A549 (cell line): ENCODE measurements around the gene ALG3. TPM values are rescaled to one million over a fixed set of nuclear protein-coding genes. Genes with fewer than 3 reads are reported as not detected.
A peak's percentile ranks its signal among the peaks of the same experiment; 100 is the strongest.

Source experiments
- ATAC-seq, 2 experiments: fragments of 200-7000 bp in 1 of 2; fragments of >200 bp in 1 of 2; cut with Nextera tagmentation in 1 of 2; cut with Tn5 transposase in 1 of 2; 3 replicates each; pipeline versions ENCODE4 v1.8.0 to v1.9.1; 2018 to 2020; ENCODE audit warnings: mild to moderate bottlenecking in 1 of 2, moderate library complexity in 1 of 2
- CTCF ChIA-PET: fragments of 300-600 bp; sonication (Branson Sonifier 250); formaldehyde crosslinking; extraction: SDS; loops from one replicate; lab custom pipeline; 2021; ENCODE audit warnings: antibody characterized with exemption, inconsistent platforms; lab: Yijun Ruan, JAX
- POLR2A ChIA-PET: fragments of 350-600 bp; formaldehyde crosslinking; extraction: SDS; loops from one replicate; lab custom pipeline; 2021; ENCODE audit warnings: antibody characterized with exemption, inconsistent platforms; lab: Yijun Ruan, JAX
- DNase-seq, 2 experiments: peaks; one replicate each; pipeline versions ENCODE4 v3.0.0 to v3.0.0-alpha.2; 2011 to 2016; ENCODE audit warnings: low read depth in 1 of 2, low spot score in 1 of 2
- FAIRE-seq: peaks from 2 replicates; lab custom pipeline; 2011; peaks lifted over from hg19 to GRCh38; lab: Jason Lieb, UNC
- H3K27ac ChIP-seq, 2 experiments: fragments of >200 bp; sonication (Bioruptor Twin); formaldehyde crosslinking; 3 replicates each; pipeline ENCODE4 v1.5.1; 2016 to 2017
- H3K4me1 ChIP-seq: fragments of >200 bp; sonication (Bioruptor Twin); formaldehyde crosslinking; 3 replicates; pipeline ENCODE4 v1.6.1; 2016
- H3K4me2 ChIP-seq: fragments of >200 bp; sonication (Bioruptor Twin); formaldehyde crosslinking; 3 replicates; pipeline ENCODE4 v1.6.1; 2016
- H3K4me3 ChIP-seq: fragments of >200 bp; sonication (Bioruptor Twin); formaldehyde crosslinking; 3 replicates; pipeline ENCODE4 v1.5.1; 2016
- H3K9me3 ChIP-seq: fragments of >200 bp; sonication (Bioruptor Twin); formaldehyde crosslinking; 3 replicates; pipeline ENCODE4 v1.6.1; 2016
- EHF ChIP-seq: fragments of 250-450 bp; sonication (Bioruptor Pico); IDR thresholded peaks from 2 replicates; pipeline ENCODE4 v1.5.0; 2020; ENCODE audit warnings: mild to moderate bottlenecking
- EHMT2 ChIP-seq: fragments of 200-600 bp; sonication (generic); IDR thresholded peaks from 2 replicates; pipeline ENCODE4 v1.6.1; 2016; ENCODE audit warnings: antibody characterized with exemption, low read depth, mild to moderate bottlenecking, moderate library complexity
- FOSB ChIP-seq: fragments of 250-450 bp; sonication (Bioruptor Pico); IDR thresholded peaks from 2 replicates; pipeline ENCODE4 v1.5.0; 2020; ENCODE audit warnings: mild to moderate bottlenecking, moderate library complexity
- FOSL2 ChIP-seq, 2 experiments: fragments of 450-650 bp in 1 of 2; fragments of >200 bp in 1 of 2; sonication (Bioruptor Twin) in 1 of 2; formaldehyde crosslinking; IDR thresholded peaks; 2 replicates each; pipeline versions ENCODE4 v1.5.0 to v1.6.1; 2016 to 2020; ENCODE audit warnings: mild to moderate bottlenecking in 1 of 2, moderate library complexity in 1 of 2
- HEYL ChIP-seq: fragments of 250-450 bp; sonication (Bioruptor Pico); IDR thresholded peaks from 2 replicates; pipeline ENCODE4 v1.8.0; 2021; ENCODE audit warnings: mild to moderate bottlenecking, moderate library complexity
- HOXB13 ChIP-seq: fragments of 250-450 bp; sonication (Bioruptor Pico); IDR thresholded peaks from 2 replicates; pipeline ENCODE4 v1.5.0; 2020; ENCODE audit warnings: low read depth, mild to moderate bottlenecking, moderate library complexity
- JUNB ChIP-seq: fragments of >200 bp; sonication (Bioruptor Twin); formaldehyde crosslinking; IDR thresholded peaks from 2 replicates; pipeline ENCODE4 v1.6.1; 2016
- KDM1A ChIP-seq: fragments of 200-600 bp; sonication (generic); IDR thresholded peaks from 2 replicates; pipeline ENCODE4 v1.6.1; 2016; ENCODE audit warnings: low read depth, mild to moderate bottlenecking
- KDM5A ChIP-seq: fragments of 200-600 bp; sonication (generic); IDR thresholded peaks from 2 replicates; pipeline ENCODE4 v1.6.1; 2016; ENCODE audit warnings: antibody characterized with exemption, mild to moderate bottlenecking
- NPAS2 ChIP-seq: fragments of 250-450 bp; sonication (Bioruptor Pico); IDR thresholded peaks from 2 replicates; pipeline ENCODE4 v1.8.0; 2022; ENCODE audit warnings: mild to moderate bottlenecking, moderate library complexity, borderline replicate concordance
- POLR2AphosphoS2 ChIP-seq: conservative IDR thresholded peaks from 2 replicates; pipeline ENCODE4 v1.6.1; 2012; ENCODE audit warnings: low read length, improper control_type of control experiment, inconsistent platforms
- RAD21 ChIP-seq, 2 experiments: fragments of >200 bp in 1 of 2; sonication (Bioruptor Twin) in 1 of 2; formaldehyde crosslinking in 1 of 2; IDR thresholded peaks in 1 of 2; conservative IDR thresholded peaks in 1 of 2; 2 replicates in 1 of 2; 3 replicates in 1 of 2; pipeline ENCODE4 v1.6.1; 2012 to 2018; ENCODE audit warnings: inconsistent platforms in 1 of 2
- RNF2 ChIP-seq: fragments of 200-600 bp; sonication (generic); IDR thresholded peaks from 2 replicates; pipeline ENCODE4 v1.6.1; 2016; ENCODE audit warnings: low read depth, mild to moderate bottlenecking, antibody characterized with exemption, moderate library complexity, borderline replicate concordance
- SMC3 ChIP-seq: fragments of >200 bp; sonication (Bioruptor Twin); formaldehyde crosslinking; IDR thresholded peaks from 3 replicates; pipeline ENCODE4 v1.6.1; 2018; ENCODE audit warnings: inconsistent platforms
- ZFP36 ChIP-seq: fragments of 450-650 bp; IDR thresholded peaks from 2 replicates; pipeline ENCODE4 v1.6.1; 2014; ENCODE audit warnings: borderline replicate concordance; ENCODE audit not compliant: partially characterized antibody
- ZNF302 ChIP-seq: fragments of 250-450 bp; sonication (Bioruptor Pico); IDR thresholded peaks from 2 replicates; pipeline ENCODE4 v1.9.0; 2021; ENCODE audit warnings: inconsistent platforms, mild to moderate bottlenecking, moderate library complexity
- WGBS: methylation state at CpG from one replicate; pipeline ENCODE4 v1.1.6; 2017; ENCODE audit errors: missing lambda C conversion rate; 5-methylcytosine and 5-hydroxymethylcytosine counted together
- polyA plus RNA-seq, 4 experiments: library from polyadenylated mRNA; depleted of rRNA in 3 of 4; stranded (reverse); fragments of >200 nt; fragmentation: RNase III in 1 of 4; extraction: RNeasy Plus Mini Kit Qiagen cat#74134 plus additional on column Dnase treatment in 1 of 4; gene quantifications; 2 replicates in 3 of 4; 3 replicates in 1 of 4; pipeline ENCODE4 v1.2.3, GENCODE V29; 2011 to 2017
- TF ChIP-seq, protein P1 (sequence below): IDR thresholded peaks from 2 replicates; pipeline ENCODE4 v1.6.1; 2012
- TF ChIP-seq, protein P2 (sequence below): fragments of >200 bp; sonication (Bioruptor Twin); formaldehyde crosslinking; IDR thresholded peaks from 3 replicates; pipeline ENCODE4 v1.6.1; 2016
- TF ChIP-seq, protein P3 (sequence below): fragments of >200 bp; sonication (Bioruptor Twin); formaldehyde crosslinking; IDR thresholded peaks from 3 replicates; pipeline ENCODE4 v1.5.1; 2016

The ALG3 gene
- polyA plus RNA-seq, 2 of the 4 experiments (the other 2 are of a cell fraction), result 49.1 to 59.6 TPM

DNA sequence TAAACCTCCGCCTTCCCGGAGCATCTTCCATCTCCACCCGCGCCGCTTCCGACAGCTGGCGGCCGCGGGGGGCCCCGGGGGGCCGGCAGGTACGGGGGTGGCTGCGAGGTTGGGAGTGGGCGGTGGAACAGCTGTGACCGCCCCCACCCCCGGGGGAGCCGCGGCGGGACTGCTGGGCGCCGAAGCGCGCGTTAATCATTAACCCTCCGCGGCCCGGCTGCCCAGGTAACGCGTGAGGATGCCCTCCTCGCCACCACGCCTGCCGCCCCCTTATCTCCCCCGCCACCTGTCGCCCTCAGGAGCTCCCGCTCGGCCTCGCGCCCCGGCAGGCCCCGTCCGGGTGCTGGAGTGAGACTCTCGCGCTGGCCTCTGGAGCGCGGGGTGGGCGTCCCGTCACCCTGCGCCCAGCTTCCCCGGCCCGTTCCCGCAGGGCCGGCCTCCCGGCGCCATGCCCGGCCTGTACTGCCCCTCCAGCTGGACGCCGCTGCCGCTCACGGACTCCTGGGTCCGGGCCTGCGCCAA lies 18.6 kb downstream of the ALG3 start:
- Histone ChIP-seq H3K9me3 (no peaks in the 10 kb centered on the region), H3K4me2 (peak overlapping the region; percentile 96), H3K4me1 (peaks cover 7% of the 10 kb centered on the region; the same call in 2 of the 3 replicates), H3K4me3 (peak overlapping the region; percentile 59), H3K27ac (peak overlapping the region; percentile 46 to 76; a peak in 4 of 6 replicates)
- ATAC-seq, result peak in 1 of 2 experiments; percentile 28; a peak in 3 of 6 replicates
- WGBS, result 0% methylated on average over 12 of the region's 61 CpGs
- TF ChIP-seq FOSB (CRISPR knock-in tag), result no peak
- TF ChIP-seq RNF2, result 0 out of 2 replicates have a peak, but pooled peaks have one; percentile 34
- ChIA-PET CTCF (interaction anchor here (0.8 to 5.5 kb wide), 6 partner anchors 8 to 85 kb away, joined by 3 to 44 read pairs (median 4); partner anchors contain the start of gene EEF1AKMT4), POLR2A (no interaction called here)
- FAIRE-seq, result no peak
- no peak for DNase-seq

DNA sequence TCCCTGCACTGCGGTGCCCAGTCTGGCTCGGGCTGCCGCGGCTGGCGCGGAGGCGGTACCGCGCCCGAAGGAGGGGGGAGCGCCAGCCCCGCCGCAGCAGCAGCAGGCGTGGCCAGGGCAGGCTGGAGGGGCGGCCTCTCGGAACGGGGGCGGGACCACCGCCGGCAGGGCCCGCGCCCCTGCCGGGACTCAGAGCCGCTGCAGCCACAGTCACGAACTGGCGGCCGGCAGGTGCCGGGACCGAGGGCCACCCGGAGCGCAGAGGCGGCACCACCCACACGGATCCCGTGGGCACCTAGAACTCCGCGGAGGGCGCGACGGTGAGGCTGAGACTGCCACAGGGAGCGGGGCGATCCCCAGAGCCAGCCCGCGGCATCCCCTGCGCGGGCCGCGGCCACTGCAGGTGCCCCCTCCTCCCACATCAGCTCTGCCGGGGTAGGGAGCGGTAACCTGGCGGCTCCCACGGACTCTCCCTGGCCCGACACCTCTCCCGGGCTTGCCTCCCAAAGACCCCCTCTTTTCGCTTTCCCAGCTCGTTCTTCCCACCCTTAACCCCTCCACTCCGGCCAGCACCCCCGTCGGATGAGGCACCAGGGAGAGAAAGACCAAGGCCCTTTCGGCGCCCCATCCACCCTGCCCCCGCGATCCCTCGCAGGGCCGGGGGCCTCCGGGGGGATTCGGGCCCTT lies 19.2 kb downstream of the ALG3 start, which contains the start of gene VWA5B2:
VWA5B2 (plus strand) TSS at position 192 of the 687 bp plus-strand sequence. CDS start 944 bp downstream, outside the sequence.
- H3K4me1 ChIP-seq, result peaks cover 6% of the 10 kb centered on the region; the same call in 2 of the 3 replicates
- peak within 1 kb of the TSS; percentile 59 for H3K4me3 ChIP-seq
- peak within 1 kb of the TSS; percentile 46 to 76; a peak in 4 of 6 replicates for H3K27ac ChIP-seq
- peak; percentile 80 to 94 for ATAC-seq
- WGBS, result under 1% methylated on average over 24 of the region's 66 CpGs
- H3K4me2 ChIP-seq, result peak within 1 kb of the TSS; percentile 96
- no peaks in the 10 kb centered on the region for H3K9me3 ChIP-seq
- FAIRE-seq, result no peak
- ChIA-PET CTCF (interaction anchor here (0.8 to 5.5 kb wide), 8 partner anchors 9 to 84 kb away, joined by 4 to 44 read pairs (median 6); partner anchors contain the start of genes ALG3 and EEF1AKMT4), POLR2A (no interaction called here)
- peak; percentile 57 to 80 for DNase-seq
- TF ChIP-seq ZFP36 (no peak), EHF (no peak)
- TF ChIP-seq, protein P1, sequence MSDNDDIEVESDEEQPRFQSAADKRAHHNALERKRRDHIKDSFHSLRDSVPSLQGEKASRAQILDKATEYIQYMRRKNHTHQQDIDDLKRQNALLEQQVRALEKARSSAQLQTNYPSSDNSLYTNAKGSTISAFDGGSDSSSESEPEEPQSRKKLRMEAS, result 0 out of 2 replicates have a peak, but pooled peaks have one; percentile 20

DNA sequence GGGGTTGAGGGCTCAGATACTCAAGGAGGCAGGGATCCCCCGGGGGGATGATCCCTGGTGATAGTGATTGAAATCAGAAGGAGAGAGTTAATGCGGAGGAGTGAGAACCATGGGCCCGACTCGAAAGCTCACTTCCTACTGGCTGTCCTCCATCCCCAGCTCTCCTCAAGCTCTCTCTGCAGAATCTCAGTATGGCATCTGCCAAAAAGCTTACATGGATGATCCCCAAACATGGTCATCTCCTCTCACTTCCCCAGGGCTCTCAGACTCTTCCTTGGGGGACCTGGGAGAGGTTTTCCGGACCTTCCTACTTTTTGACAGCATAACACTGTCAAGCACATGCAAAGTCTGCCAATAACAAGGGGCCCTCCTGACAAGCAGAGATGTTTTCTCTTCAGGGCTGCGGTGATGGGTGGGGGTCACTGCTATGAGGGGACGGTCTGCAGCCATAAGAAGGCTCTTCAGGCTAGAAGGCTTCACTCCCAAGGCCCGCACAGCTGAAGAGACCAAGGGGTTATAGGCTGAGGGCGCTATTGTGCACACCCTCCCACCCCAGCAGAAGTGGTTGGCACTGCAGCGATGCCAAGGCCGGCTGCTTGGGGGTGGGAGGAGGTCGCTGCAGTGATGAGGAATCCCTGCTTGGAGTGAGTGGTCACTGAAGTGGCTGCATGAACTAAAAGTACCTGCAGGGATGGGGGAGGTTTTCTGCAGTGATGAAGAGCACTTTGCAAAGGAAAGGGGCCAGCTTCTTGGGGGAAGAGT lies 20.2 kb downstream of the ALG3 start:
- H3K9me3 ChIP-seq, result no peaks in the 10 kb centered on the region
- no peaks in the 10 kb centered on the region for H3K4me1 ChIP-seq
- 52% methylated on average over 11 of the region's 12 CpGs for WGBS
- no peak overlapping the region for H3K27ac ChIP-seq
- ChIA-PET CTCF (interaction anchor here (0.6 to 5.5 kb wide), 18 partner anchors 10 to 83 kb away, joined by 3 to 44 read pairs (median 6); partner anchors contain the start of genes ALG3 and EEF1AKMT4), POLR2A (interaction anchor here (1.0 kb wide), 1 partner anchor 43 kb away, joined by 3 read pairs; the partner anchor contains the start of gene ABCF3)
- FAIRE-seq (no peak), ATAC-seq (peak in 1 of 2 experiments; percentile 9; a peak in 1 of 6 replicates), DNase-seq (no peak)
- H3K4me2 ChIP-seq, result peak overlapping the region; percentile 96
- TF ChIP-seq, protein P2, sequence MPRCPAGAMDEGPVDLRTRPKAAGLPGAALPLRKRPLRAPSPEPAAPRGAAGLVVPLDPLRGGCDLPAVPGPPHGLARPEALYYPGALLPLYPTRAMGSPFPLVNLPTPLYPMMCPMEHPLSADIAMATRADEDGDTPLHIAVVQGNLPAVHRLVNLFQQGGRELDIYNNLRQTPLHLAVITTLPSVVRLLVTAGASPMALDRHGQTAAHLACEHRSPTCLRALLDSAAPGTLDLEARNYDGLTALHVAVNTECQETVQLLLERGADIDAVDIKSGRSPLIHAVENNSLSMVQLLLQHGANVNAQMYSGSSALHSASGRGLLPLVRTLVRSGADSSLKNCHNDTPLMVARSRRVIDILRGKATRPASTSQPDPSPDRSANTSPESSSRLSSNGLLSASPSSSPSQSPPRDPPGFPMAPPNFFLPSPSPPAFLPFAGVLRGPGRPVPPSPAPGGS, result no peak
- TF ChIP-seq NPAS2 (CRISPR knock-in tag) (no peak), ZNF302 (no peak), HEYL (no peak), POLR2AphosphoS2 (no peak), EHMT2 (no peak)
- H3K4me3 ChIP-seq, result peak overlapping the region; percentile 59

DNA sequence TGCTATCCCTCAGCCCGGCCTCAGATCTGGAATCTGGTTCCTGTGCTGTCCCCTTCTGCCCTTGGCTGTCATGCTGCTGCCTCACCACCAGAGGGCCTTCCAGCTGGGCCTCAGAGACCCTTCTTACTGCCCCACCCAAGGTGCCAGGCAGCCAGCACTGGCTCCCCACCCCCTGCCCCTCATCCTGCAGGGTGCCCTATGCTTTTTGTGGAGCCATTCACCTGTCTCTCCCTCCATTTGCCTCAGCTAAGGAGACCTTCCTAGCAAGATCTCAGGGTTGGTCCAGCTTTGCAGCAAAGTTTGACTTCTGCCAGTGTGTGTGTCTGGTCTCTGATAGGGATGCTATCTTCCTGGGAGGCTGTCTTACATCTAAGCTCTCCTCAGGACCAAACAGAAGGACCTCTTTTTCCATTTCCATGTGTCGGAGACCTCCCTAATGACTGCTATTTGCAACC lies 21.3 kb downstream of the ALG3 start:
- DNase-seq, result peak; percentile 34 to 71
- POLR2A ChIA-PET, result interaction anchor here (1.0 kb wide), 1 partner anchor 42 kb away, joined by 3 read pairs; the partner anchor contains the start of gene ABCF3
- no peaks in the 10 kb centered on the region for H3K4me1 ChIP-seq
- no peak overlapping the region for H3K4me2 ChIP-seq
- TF ChIP-seq HEYL (no peak), FOSL2 (IDR thresholded peaks at IDR 0.05) (no peak), FOSL2 (CRISPR knock-in tag; IDR thresholded peaks at IDR 0.05) (no peak), ZFP36 (no peak), SMC3 (peak; percentile 49), NPAS2 (CRISPR knock-in tag) (no peak), KDM5A (no peak), JUNB (no peak), RAD21 (conservative IDR thresholded peaks at IDR 0.05 in 1 of 2, IDR thresholded peaks at IDR 0.05 in 1 of 2) (peak in 1 of 2 experiments; percentile 44; a peak in 2 of 5 replicates), HOXB13 (no peak), KDM1A (no peak)
- TF ChIP-seq, protein P3, sequence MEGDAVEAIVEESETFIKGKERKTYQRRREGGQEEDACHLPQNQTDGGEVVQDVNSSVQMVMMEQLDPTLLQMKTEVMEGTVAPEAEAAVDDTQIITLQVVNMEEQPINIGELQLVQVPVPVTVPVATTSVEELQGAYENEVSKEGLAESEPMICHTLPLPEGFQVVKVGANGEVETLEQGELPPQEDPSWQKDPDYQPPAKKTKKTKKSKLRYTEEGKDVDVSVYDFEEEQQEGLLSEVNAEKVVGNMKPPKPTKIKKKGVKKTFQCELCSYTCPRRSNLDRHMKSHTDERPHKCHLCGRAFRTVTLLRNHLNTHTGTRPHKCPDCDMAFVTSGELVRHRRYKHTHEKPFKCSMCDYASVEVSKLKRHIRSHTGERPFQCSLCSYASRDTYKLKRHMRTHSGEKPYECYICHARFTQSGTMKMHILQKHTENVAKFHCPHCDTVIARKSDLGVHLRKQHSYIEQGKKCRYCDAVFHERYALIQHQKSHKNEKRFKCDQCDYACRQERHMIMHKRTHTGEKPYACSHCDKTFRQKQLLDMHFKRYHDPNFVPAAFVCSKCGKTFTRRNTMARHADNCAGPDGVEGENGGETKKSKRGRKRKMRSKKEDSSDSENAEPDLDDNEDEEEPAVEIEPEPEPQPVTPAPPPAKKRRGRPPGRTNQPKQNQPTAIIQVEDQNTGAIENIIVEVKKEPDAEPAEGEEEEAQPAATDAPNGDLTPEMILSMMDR, result peak; percentile 55
- CTCF ChIA-PET, result interaction anchor here (0.6 to 5.5 kb wide), 27 partner anchors 9 to 82 kb away, joined by 3 to 44 read pairs (median 6); partner anchors contain the start of genes ALG3 and EEF1AKMT4
- no peak for FAIRE-seq
- no peak overlapping the region for H3K4me3 ChIP-seq
- no peaks in the 10 kb centered on the region for H3K9me3 ChIP-seq
- H3K27ac ChIP-seq, result no peak overlapping the region
- 27% methylated on average over 2 of the region's 2 CpGs for WGBS
- peak in 1 of 2 experiments; percentile 72; a peak in 3 of 6 replicates for ATAC-seq
